ENCODE results near the gene OAT.

- TF ChIP-seq CTCF (IDR thresholded peaks at IDR 0.05): no peak
- TF ChIP-seq POLR2A (IDR thresholded peaks at IDR 0.05): no peak
These were observed 5.1 kb upstream of the OAT start for GRCh38 chr10:124423813-124424212.
